Neural cell (in vitro differentiated cells): ENCODE data around the gene FYN. TPM values are rescaled to one million over a fixed set of nuclear protein-coding genes. Genes with fewer than 3 reads are reported as not detected.

ENCODE experiments used
- H2AFZ ChIP-seq: fragments of 200-600, 300-800 bp; sonication (generic), shearing (Covaris generic); 2 replicates; pipeline ENCODE4 v1.6.0; 2014; ENCODE audit warnings: low read depth, mild to moderate bottlenecking, antibody characterized with exemption, low read length, moderate library complexity
- H3F3A ChIP-seq: fragments of 200-600 bp; shearing (Covaris generic); 2 replicates; pipeline ENCODE4 v1.6.1; 2016; ENCODE audit warnings: mild to moderate bottlenecking, moderate library complexity, mixed read lengths, antibody characterized with exemption, low read length; ENCODE audit not compliant: insufficient read depth, poor library complexity, severe bottlenecking
- H3K27ac ChIP-seq: fragments of 200-600, 300-800 bp; sonication (generic), shearing (Covaris generic); 2 replicates; pipeline ENCODE4 v1.5.1; 2014; ENCODE audit warnings: mild to moderate bottlenecking, low read length, moderate library complexity
- H3K27me3 ChIP-seq: fragments of 300-800, 200-600 bp; sonication (generic), shearing (Covaris generic); 2 replicates; pipeline ENCODE4 v1.6.0; 2014; ENCODE audit warnings: mild to moderate bottlenecking, low read depth, low read length, moderate library complexity; ENCODE audit not compliant: insufficient read depth
- H3K36me3 ChIP-seq: fragments of 300-800, 200-600 bp; sonication (generic), shearing (Covaris generic); 2 replicates; pipeline ENCODE4 v1.5.1; 2014; ENCODE audit warnings: mild to moderate bottlenecking, antibody characterized with exemption, low read length, moderate library complexity; ENCODE audit not compliant: insufficient read depth
- H3K4me2 ChIP-seq: fragments of 300-800, 200-600 bp; sonication (generic), shearing (Covaris generic); 2 replicates; pipeline ENCODE4 v1.6.0; 2014; ENCODE audit warnings: mild to moderate bottlenecking, low read length
- H3K4me3 ChIP-seq: fragments of 300-800, 200-600 bp; sonication (generic), shearing (Covaris generic); 2 replicates; pipeline ENCODE4 v1.5.1; 2014; ENCODE audit warnings: mild to moderate bottlenecking, low read length, moderate library complexity
- H3K79me2 ChIP-seq: fragments of 200-600 bp; shearing (Covaris generic); replicated peaks from 2 replicates; pipeline ENCODE4 v1.6.0; 2014; ENCODE audit warnings: mild to moderate bottlenecking, low read length, moderate library complexity; ENCODE audit not compliant: insufficient read depth
- H3K9ac ChIP-seq: fragments of 300-800, 200-600 bp; sonication (generic), shearing (Covaris generic); 2 replicates; pipeline ENCODE4 v1.6.1; 2016; ENCODE audit warnings: mild to moderate bottlenecking, low read length, mixed read lengths
- H3K9me2 ChIP-seq: fragments of 200-600 bp; shearing (Covaris generic); 2 replicates; pipeline ENCODE4 v1.6.1; 2016; ENCODE audit warnings: mild to moderate bottlenecking, low read length, mixed read lengths; ENCODE audit not compliant: insufficient read depth
- H3K9me3 ChIP-seq: fragments of 200-600, 300-800 bp; sonication (generic), shearing (Covaris generic); 2 replicates; pipeline ENCODE4 v1.6.1; 2016; ENCODE audit warnings: mild to moderate bottlenecking, mixed run types, low read length, moderate library complexity, mixed read lengths
- H4K20me1 ChIP-seq: fragments of 200-600 bp; shearing (Covaris generic); 2 replicates; pipeline ENCODE4 v1.6.1; 2016; ENCODE audit warnings: mild to moderate bottlenecking, mixed run types; ENCODE audit not compliant: insufficient read depth
- CTCF ChIP-seq: fragments of 450-650 bp; IDR thresholded peaks from 2 replicates; pipeline ENCODE4 v1.5.1; 2014; ENCODE audit warnings: antibody characterized with exemption, mild to moderate bottlenecking, moderate library complexity; ENCODE audit not compliant: poor library complexity, severe bottlenecking
- EP300 ChIP-seq: fragments of 450-650 bp; conservative IDR thresholded peaks from 2 replicates; pipeline ENCODE4 v1.6.1; 2014; ENCODE audit warnings: antibody characterized with exemption, mild to moderate bottlenecking, moderate library complexity; ENCODE audit not compliant: poor library complexity, severe bottlenecking
- EZH2 ChIP-seq: fragments of 200-600, 300-800 bp; shearing (Covaris generic), sonication (generic); IDR thresholded peaks from 2 replicates; pipeline ENCODE4 v1.6.1; 2014; ENCODE audit warnings: antibody characterized with exemption, low read length, borderline replicate concordance, mild to moderate bottlenecking; ENCODE audit not compliant: insufficient read depth, poor library complexity, severe bottlenecking
- MXI1 ChIP-seq: fragments of 450-650 bp; conservative IDR thresholded peaks from 2 replicates; pipeline ENCODE4 v1.6.1; 2014; ENCODE audit warnings: antibody characterized with exemption, mild to moderate bottlenecking; ENCODE audit not compliant: poor library complexity, severe bottlenecking
- POLR2AphosphoS5 ChIP-seq: IDR thresholded peaks from 2 replicates; pipeline ENCODE4 v1.6.1; 2012
- RAD21 ChIP-seq: fragments of 450-650 bp; conservative IDR thresholded peaks from 2 replicates; pipeline ENCODE4 v1.6.1; 2014; ENCODE audit warnings: antibody characterized with exemption, mild to moderate bottlenecking, moderate library complexity
- REST ChIP-seq: IDR thresholded peaks from 2 replicates; pipeline ENCODE4 v1.6.1; 2012; ENCODE audit warnings: borderline replicate concordance
- SMC3 ChIP-seq: fragments of 450-650 bp; conservative IDR thresholded peaks from 2 replicates; pipeline ENCODE4 v1.6.1; 2014; ENCODE audit warnings: antibody characterized with exemption, mild to moderate bottlenecking, moderate library complexity; ENCODE audit not compliant: poor library complexity
- TAF1 ChIP-seq: IDR thresholded peaks from 2 replicates; pipeline ENCODE4 v1.6.1; 2012; ENCODE audit warnings: low read depth
- polyA plus RNA-seq: library from polyadenylated mRNA; depleted of rRNA; stranded (reverse); fragments of >200 nt; gene quantifications from 2 replicates; pipeline ENCODE4 v1.2.3, GENCODE V29; 2014

The FYN gene
- polyA plus RNA-seq, 1 donor from 2014 or later: 277 TPM

GRCh38 chr6:111651185-111652034 lies 221.8 kb downstream of the FYN start:
- Histone ChIP-seq H3K36me3 (peaks cover 4% of the 10 kb centered on the region), H3K79me2 (no peaks in the 10 kb centered on the region), H3K27ac (no peak overlapping the region), H3K9ac (no peak overlapping the region), H3F3A (no peaks in the 10 kb centered on the region), H4K20me1 (no peaks in the 10 kb centered on the region), H3K4me3 (no peak overlapping the region), H3K4me2 (no peak overlapping the region), H3K9me2 (no peaks in the 10 kb centered on the region), H3K9me3 (no peaks in the 10 kb centered on the region), H2AFZ (no peak overlapping the region), H3K27me3 (no peaks in the 10 kb centered on the region)
- TF ChIP-seq REST (no peak), CTCF (no peak), EP300 (no peak), TAF1 (no peak)

GRCh38 chr6:111650049-111650448 lies 223.2 kb downstream of the FYN start:
- H3K27ac ChIP-seq: no peak overlapping the region

More at GRCh38 chr6:111650049-111650448, 223.2 kb downstream of the FYN start:
- Histone ChIP-seq H3K27me3 (no peaks in the 10 kb centered on the region), H3K9me3 (no peaks in the 10 kb centered on the region), H3K36me3 (peaks cover under 1% of the 10 kb centered on the region), H3F3A (no peaks in the 10 kb centered on the region), H4K20me1 (no peaks in the 10 kb centered on the region), H3K4me3 (no peak overlapping the region), H3K79me2 (no peaks in the 10 kb centered on the region), H2AFZ (no peak overlapping the region), H3K9me2 (no peaks in the 10 kb centered on the region), H3K9ac (no peak overlapping the region), H3K4me2 (no peak overlapping the region)
- TF ChIP-seq REST (no peak), EZH2 (no peak), SMC3 (no peak), MXI1 (no peak), RAD21 (no peak), EP300 (no peak), POLR2AphosphoS5 (no peak), CTCF (no peak), TAF1 (no peak)
